GM13977 (cell line): ENCODE results near the gene ZNF652.

Source experiments
- DNase-seq: peaks from one replicate; pipeline ENCODE4 v3.0.0; 2012; ENCODE audit warnings: low spot score
- in situ Hi-C: fragments of 300-500 bp; cut with MboI; formaldehyde crosslinking; loops from one replicate; pipeline ENCODE4 v1.12.0; 2022; ENCODE audit warnings: low sequenced_read_pairs, low pct_unique_long_range_greater_than_20kb, mixed read lengths, inconsistent platforms; ENCODE audit not compliant: unreplicated experiment
- TF ChIP-seq, protein P1 (sequence below): IDR thresholded peaks from 2 replicates; pipeline ENCODE4 v1.5.1; 2012; ENCODE audit warnings: mild to moderate bottlenecking, control low read depth; ENCODE audit not compliant: insufficient read depth; ENCODE audit errors: extremely low read depth, missing control alignments

The ZNF652 gene

DNA sequence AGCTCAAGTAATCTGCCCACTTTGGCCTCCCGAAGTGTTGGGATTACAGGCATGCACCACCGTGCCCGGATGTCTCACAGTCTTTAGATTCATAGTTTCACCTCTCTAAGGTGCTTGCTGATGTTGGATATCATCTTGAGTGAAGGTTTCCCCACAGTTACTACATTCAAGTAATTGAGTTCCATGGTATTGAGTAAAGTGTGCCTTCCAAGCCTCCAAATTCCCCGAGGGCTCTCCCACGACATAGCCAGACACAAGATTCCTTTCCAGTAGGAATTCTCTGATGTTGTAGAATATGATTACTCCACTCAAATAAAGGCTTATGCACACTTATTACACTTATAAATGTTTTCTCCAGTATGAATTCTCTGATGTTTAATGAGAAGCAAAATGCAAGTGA lies 16.3 kb upstream of the ZNF652 start:
- no peak for DNase-seq
- TF ChIP-seq, protein P1, sequence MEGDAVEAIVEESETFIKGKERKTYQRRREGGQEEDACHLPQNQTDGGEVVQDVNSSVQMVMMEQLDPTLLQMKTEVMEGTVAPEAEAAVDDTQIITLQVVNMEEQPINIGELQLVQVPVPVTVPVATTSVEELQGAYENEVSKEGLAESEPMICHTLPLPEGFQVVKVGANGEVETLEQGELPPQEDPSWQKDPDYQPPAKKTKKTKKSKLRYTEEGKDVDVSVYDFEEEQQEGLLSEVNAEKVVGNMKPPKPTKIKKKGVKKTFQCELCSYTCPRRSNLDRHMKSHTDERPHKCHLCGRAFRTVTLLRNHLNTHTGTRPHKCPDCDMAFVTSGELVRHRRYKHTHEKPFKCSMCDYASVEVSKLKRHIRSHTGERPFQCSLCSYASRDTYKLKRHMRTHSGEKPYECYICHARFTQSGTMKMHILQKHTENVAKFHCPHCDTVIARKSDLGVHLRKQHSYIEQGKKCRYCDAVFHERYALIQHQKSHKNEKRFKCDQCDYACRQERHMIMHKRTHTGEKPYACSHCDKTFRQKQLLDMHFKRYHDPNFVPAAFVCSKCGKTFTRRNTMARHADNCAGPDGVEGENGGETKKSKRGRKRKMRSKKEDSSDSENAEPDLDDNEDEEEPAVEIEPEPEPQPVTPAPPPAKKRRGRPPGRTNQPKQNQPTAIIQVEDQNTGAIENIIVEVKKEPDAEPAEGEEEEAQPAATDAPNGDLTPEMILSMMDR = no peak
- in situ Hi-C loops = no loop called here

DNA sequence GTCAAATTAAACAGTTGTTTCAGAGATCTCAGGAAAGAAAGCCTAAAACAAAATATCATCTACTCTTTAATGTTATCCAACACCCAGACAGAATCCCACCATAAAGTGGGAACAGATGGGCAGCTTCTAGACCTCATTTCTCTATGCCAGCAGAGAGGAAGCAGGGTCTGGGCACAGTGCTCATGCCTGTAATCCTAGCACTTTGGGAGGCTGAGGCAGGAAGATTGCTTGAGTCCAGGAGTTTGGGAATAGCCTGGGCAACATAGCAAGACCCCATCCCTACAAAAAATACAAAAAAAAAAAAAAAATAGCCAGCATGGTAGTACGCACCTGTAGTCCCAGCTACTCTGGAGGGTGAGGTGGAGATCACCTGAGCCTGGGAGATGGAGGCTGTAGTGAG lies 13.5 kb upstream of the ZNF652 start:
- no peak for DNase-seq
- in situ Hi-C loops = no loop called here
- TF ChIP-seq, protein P1 = no peak

DNA sequence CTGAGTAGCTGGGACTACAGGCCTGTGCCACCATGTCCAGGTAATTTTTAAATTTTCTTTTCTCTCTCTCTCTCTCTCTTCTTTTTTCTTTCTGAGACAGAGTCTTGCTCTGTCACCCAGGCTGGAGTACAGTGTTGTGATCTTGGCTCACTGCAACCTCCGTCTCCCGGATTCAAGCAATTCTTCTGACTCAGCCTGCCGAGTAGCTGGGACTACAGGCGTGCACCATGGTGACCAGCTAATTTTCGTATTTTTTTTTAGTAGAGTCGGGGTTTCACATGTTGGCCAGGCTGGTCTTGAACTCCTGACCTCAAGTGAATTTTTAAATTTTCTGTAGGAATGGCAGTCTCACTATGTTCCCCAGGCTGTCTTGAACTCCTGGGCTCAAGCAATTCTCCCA lies 11.1 kb upstream of the ZNF652 start:
- DNase-seq = no peak
- TF ChIP-seq, protein P1 = no peak
- in situ Hi-C loops = no loop called here

DNA sequence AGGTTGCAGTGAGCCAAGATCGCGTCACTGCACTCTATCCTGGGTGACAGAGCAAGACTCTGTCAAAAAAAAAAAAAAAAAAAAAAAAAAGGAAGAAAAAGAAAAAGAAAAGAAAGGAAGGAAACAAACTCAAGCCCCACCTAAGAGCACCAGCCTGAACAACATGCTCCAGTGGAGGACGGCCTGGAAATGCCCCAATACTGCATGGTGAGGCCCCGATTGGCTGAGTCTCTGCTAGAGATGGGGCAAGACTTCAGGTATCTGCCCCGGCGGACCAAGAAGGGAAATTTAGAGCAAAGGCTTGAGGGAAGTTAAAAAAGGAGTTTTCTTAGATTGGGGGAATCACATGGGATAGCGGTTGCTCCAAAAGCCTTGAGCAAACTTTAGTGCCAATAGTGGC lies 10.4 kb upstream of the ZNF652 start:
- TF ChIP-seq, protein P1 = no peak
- in situ Hi-C loops = no loop called here
- no peak for DNase-seq

DNA sequence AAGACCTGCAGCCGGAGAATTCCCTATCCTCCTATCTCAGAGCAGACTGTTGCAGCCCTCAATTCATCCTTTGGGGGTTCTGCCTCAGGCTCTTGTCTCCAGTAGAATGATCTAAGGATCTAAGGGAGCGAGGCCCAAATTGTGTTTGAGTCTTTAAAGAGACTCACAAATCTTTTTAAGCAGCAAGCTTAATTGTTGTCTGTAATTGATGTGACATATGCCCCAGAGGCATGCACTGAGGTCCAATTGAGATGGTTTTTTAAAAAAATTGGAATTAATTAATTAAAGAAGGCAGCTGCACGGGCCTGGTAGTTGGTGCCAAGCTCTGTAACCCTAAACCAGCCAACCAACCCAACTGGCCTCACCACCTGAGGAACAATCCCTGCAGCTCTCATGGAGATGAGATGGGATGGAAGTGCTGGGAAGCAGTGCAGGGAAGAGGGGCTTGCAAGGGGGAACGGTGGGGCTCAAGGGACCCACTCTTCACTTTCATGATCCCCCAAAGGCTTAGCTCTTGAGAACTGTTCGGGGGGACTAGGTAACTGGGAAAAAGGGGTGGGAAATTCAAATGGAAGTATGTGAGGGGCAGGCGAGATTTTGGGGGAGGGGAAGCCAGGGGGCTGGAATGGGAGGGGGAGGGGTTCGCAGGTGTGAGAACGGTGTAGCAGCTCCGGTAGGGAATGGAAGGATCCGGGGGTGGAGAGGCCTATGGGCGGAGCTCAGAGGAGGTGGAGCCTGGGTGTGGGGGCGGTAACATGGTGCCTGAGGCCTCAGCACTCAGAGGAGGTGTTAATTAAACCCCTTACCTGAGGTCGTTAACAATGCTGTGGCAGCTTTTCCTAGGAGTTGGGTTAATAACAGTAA lies 9.2 kb upstream of the ZNF652 start:
- in situ Hi-C loops = no loop called here
- TF ChIP-seq, protein P1 = no peak
- DNase-seq = no peak

DNA sequence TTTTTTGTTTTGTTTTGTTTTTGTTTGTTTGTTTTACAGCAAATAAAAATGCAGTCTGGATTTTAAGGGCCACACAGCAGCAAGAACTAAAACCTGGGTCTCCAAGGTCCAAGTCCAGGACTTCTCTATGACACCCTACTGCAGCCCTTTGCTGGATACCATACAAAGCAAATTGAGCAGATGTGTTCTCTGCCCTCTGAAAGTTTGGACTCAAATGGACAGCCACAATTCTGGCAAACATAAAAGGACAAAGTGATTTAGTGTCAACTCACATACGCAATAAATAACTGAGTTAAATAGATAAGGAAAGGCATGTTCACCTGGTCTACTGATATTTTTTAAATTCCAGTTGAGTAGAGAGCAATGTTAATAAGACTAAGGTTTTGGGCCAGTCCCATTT lies 7.7 kb upstream of the ZNF652 start:
- no peak for DNase-seq
- TF ChIP-seq, protein P1 = no peak
- in situ Hi-C loops = no loop called here
